HG03439 (cell line): ENCODE results near the gene SLC1A4.

Source experiments
- ATAC-seq: cut with Tn5 transposase; IDR thresholded peaks from one replicate; pipeline ENCODE4 v1.9.1; 2021; ENCODE audit warnings: mild to moderate bottlenecking, moderate library complexity; ENCODE audit not compliant: unreplicated experiment

The SLC1A4 gene

GRCh38 chr2:64989126-64989981, at the start of gene SLC1A4:
SLC1A4 (plus strand) TSS chr2:64989399; CDS start chr2:64989644, 245 bp downstream.
- ATAC-seq: peak; percentile 57

- no peak for ATAC-seq
Measured at GRCh38 chr2:64941143-64941542, 48.1 kb upstream of the SLC1A4 start.

- ATAC-seq: no peak
Measured at GRCh38 chr2:64941801-64942200, 47.4 kb upstream of the SLC1A4 start.

- no peak for ATAC-seq
Measured at GRCh38 chr2:64942693-64943092, 46.5 kb upstream of the SLC1A4 start.

- ATAC-seq: no peak
Measured at GRCh38 chr2:64943387-64944150, 45.6 kb upstream of the SLC1A4 start.

- no peak for ATAC-seq
Measured at GRCh38 chr2:64944484-64944883, 44.7 kb upstream of the SLC1A4 start.

- ATAC-seq: peak; percentile 86
Measured at GRCh38 chr2:64945973-64946768, 43.0 kb upstream of the SLC1A4 start.

GRCh38 chr2:64946769-64947247, 42.4 kb upstream of the SLC1A4 start:
- ATAC-seq: no peak

GRCh38 chr2:64947885-64948284, 41.3 kb upstream of the SLC1A4 start:
- ATAC-seq: no peak

GRCh38 chr2:64950226-64951160, 38.7 kb upstream of the SLC1A4 start:
- no peak for ATAC-seq

GRCh38 chr2:64951306-64951953, 37.8 kb upstream of the SLC1A4 start:
- no peak for ATAC-seq

- ATAC-seq: no peak
Measured at GRCh38 chr2:64952096-64952495, 37.1 kb upstream of the SLC1A4 start.

- no peak for ATAC-seq
Measured at GRCh38 chr2:64952511-64953482, 36.4 kb upstream of the SLC1A4 start.

GRCh38 chr2:64955467-64955866, 33.7 kb upstream of the SLC1A4 start:
- ATAC-seq: no peak

GRCh38 chr2:64957109-64957903, 31.9 kb upstream of the SLC1A4 start:
- no peak for ATAC-seq

- no peak for ATAC-seq
Measured at GRCh38 chr2:64958556-64958955, 30.6 kb upstream of the SLC1A4 start.

GRCh38 chr2:64960819-64961218, 28.4 kb upstream of the SLC1A4 start:
- ATAC-seq: no peak
